ENCODE data around the gene KRTAP9-4. TPM values are rescaled to one million over a fixed set of nuclear protein-coding genes. Genes with fewer than 3 reads are reported as not detected.

KRTAP9-4 gene
- total and polyA plus RNA-seq, 9 donors = not detected

- Histone ChIP-seq H3K4me1 (ENCODE audit: insufficient read depth) (no peaks in the 10 kb centered on the region), H3K27me3 (no peaks in the 10 kb centered on the region), H3K27ac (no peak overlapping the region), H3K36me3 (no peaks in the 10 kb centered on the region), H3K9me3 (no peaks in the 10 kb centered on the region), H3K4me3 (no peak overlapping the region)
- WGBS, 3 donors = 83 to 87% (median 86%) methylated on average over 3 of the region's 3 CpGs
- no peak for DNase-seq
- intact Hi-C loops (cut with DNase I) = no loop called here
- TF ChIP-seq EP300 (IDR thresholded peaks at IDR 0.05) (no peak), CTCF (IDR thresholded peaks at IDR 0.05) (no peak), POLR2A (IDR thresholded peaks at IDR 0.05) (no peak)
These were observed 28.9 kb downstream of the KRTAP9-4 start for GRCh38 chr17:41278176-41278955.

- H3K36me3 ChIP-seq = no peaks in the 10 kb centered on the region
- H3K27ac ChIP-seq = no peak overlapping the region
- no peak overlapping the region for H3K4me3 ChIP-seq
- 22 to 33% (median 23%) methylated on average over 3 of the region's 3 CpGs for WGBS, 3 donors
- TF ChIP-seq CTCF (IDR thresholded peaks at IDR 0.05) (no peak), EP300 (IDR thresholded peaks at IDR 0.05) (no peak), POLR2A (IDR thresholded peaks at IDR 0.05) (no peak)
- no peaks in the 10 kb centered on the region for H3K4me1 ChIP-seq (ENCODE audit: insufficient read depth)
- H3K27me3 ChIP-seq = no peaks in the 10 kb centered on the region
- intact Hi-C loops (cut with DNase I) = no loop called here
- no peak for DNase-seq
- no peaks in the 10 kb centered on the region for H3K9me3 ChIP-seq
These were observed 34.6 kb downstream of the KRTAP9-4 start for GRCh38 chr17:41284043-41284442.

- intact Hi-C loops (cut with DNase I) = no loop called here
These were observed 35.1 kb downstream of the KRTAP9-4 start for GRCh38 chr17:41284546-41284945.

GRCh38 chr17:41287050-41287449 lies 37.6 kb downstream of the KRTAP9-4 start:
- 83 to 85% (median 85%) methylated on average over 3 of the region's 3 CpGs for whole genome bisulfite sequencing, 3 donors
- Histone ChIP-seq H3K36me3 (no peaks in the 10 kb centered on the region), H3K27me3 (no peaks in the 10 kb centered on the region), H3K4me1 (ENCODE audit: insufficient read depth) (no peaks in the 10 kb centered on the region), H3K27ac (no peak overlapping the region), H3K9me3 (no peaks in the 10 kb centered on the region), H3K4me3 (no peak overlapping the region)
- TF ChIP-seq POLR2A (IDR thresholded peaks at IDR 0.05) (no peak), EP300 (IDR thresholded peaks at IDR 0.05) (no peak), CTCF (IDR thresholded peaks at IDR 0.05) (no peak)
- no peak for DNase-seq
- intact Hi-C loops (cut with DNase I) = no loop called here

More at GRCh38 chr17:41284546-41284945, 35.1 kb downstream of the KRTAP9-4 start:
- Histone ChIP-seq H3K27ac (no peak overlapping the region), H3K4me1 (ENCODE audit: insufficient read depth) (no peaks in the 10 kb centered on the region), H3K4me3 (no peak overlapping the region), H3K36me3 (no peaks in the 10 kb centered on the region), H3K27me3 (no peaks in the 10 kb centered on the region), H3K9me3 (no peaks in the 10 kb centered on the region)
- DNase-seq = no peak
- TF ChIP-seq EP300 (IDR thresholded peaks at IDR 0.05) (no peak), POLR2A (IDR thresholded peaks at IDR 0.05) (no peak), CTCF (IDR thresholded peaks at IDR 0.05) (no peak)
- 53 to 56% (median 55%) methylated on average over 2 of the region's 2 CpGs for WGBS, 3 donors
